Sigmoid colon (tissue), 4 donors: ENCODE measurements around the gene MMS19.
"Not testable (repeated sequence)": the region's sequence is repeated elsewhere in the genome, so short reads cannot be mapped to it uniquely, and the experiment has no call there.

Experiments
- CTCF ChIP-seq, 4 experiments: fragments of 450-650 bp in 3 of 4; fragments of 200-600 bp in 1 of 4; IDR thresholded peaks; one replicate each; pipeline ENCODE4 v1.5.1; 2016 to 2019; ENCODE audit warnings: antibody characterized with exemption in 4 of 4, mild to moderate bottlenecking in 3 of 4, moderate library complexity in 2 of 4
- POLR2A ChIP-seq, 2 donors: fragments of 450-650 bp; IDR thresholded peaks; one replicate each; pipeline ENCODE4 v1.6.1; 2016; ENCODE audit warnings: antibody characterized with exemption in 2 of 2, mild to moderate bottlenecking in 2 of 2, moderate library complexity in 2 of 2
- POLR2AphosphoS5 ChIP-seq, 4 donors: sonication (generic); formaldehyde crosslinking; IDR thresholded peaks; one replicate each; pipeline ENCODE4 v1.6.1; 2017; ENCODE audit warnings: antibody characterized with exemption in 4 of 4

GRCh38 chr10:97528876-97529275 lies 30.7 kb upstream of the MMS19 start:
- TF ChIP-seq POLR2AphosphoS5, CTCF, POLR2A (IDR thresholded peaks at IDR 0.05): not testable (repeated sequence)
